ENCODE results near the gene EPB41L4B.

- TF ChIP-seq, protein P1, sequence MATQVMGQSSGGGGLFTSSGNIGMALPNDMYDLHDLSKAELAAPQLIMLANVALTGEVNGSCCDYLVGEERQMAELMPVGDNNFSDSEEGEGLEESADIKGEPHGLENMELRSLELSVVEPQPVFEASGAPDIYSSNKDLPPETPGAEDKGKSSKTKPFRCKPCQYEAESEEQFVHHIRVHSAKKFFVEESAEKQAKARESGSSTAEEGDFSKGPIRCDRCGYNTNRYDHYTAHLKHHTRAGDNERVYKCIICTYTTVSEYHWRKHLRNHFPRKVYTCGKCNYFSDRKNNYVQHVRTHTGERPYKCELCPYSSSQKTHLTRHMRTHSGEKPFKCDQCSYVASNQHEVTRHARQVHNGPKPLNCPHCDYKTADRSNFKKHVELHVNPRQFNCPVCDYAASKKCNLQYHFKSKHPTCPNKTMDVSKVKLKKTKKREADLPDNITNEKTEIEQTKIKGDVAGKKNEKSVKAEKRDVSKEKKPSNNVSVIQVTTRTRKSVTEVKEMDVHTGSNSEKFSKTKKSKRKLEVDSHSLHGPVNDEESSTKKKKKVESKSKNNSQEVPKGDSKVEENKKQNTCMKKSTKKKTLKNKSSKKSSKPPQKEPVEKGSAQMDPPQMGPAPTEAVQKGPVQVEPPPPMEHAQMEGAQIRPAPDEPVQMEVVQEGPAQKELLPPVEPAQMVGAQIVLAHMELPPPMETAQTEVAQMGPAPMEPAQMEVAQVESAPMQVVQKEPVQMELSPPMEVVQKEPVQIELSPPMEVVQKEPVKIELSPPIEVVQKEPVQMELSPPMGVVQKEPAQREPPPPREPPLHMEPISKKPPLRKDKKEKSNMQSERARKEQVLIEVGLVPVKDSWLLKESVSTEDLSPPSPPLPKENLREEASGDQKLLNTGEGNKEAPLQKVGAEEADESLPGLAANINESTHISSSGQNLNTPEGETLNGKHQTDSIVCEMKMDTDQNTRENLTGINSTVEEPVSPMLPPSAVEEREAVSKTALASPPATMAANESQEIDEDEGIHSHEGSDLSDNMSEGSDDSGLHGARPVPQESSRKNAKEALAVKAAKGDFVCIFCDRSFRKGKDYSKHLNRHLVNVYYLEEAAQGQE (IDR thresholded peaks at IDR 0.05; ENCODE audit: borderline replicate concordance): no peak
- TF ChIP-seq CTCF (IDR thresholded peaks at IDR 0.05; ENCODE audit: poor library complexity, severe bottlenecking) (no peak), EP300 (conservative IDR thresholded peaks at IDR 0.05; ENCODE audit: poor library complexity, severe bottlenecking) (no peak), RAD21 (conservative IDR thresholded peaks at IDR 0.05) (no peak), SMC3 (conservative IDR thresholded peaks at IDR 0.05; ENCODE audit: poor library complexity) (no peak), EZH2 (IDR thresholded peaks at IDR 0.05; ENCODE audit: borderline replicate concordance, insufficient read depth, low read length, poor library complexity, severe bottlenecking) (no peak), POLR2AphosphoS5 (IDR thresholded peaks at IDR 0.05) (no peak), MXI1 (conservative IDR thresholded peaks at IDR 0.05; ENCODE audit: poor library complexity, severe bottlenecking) (no peak), TAF1 (IDR thresholded peaks at IDR 0.05; ENCODE audit: low read depth) (no peak)
These were observed 17.0 kb downstream of the EPB41L4B start for GRCh38 chr9:109303900-109304299.

Data from neural cell (in vitro differentiated cells).